MM.1S (cell line): ENCODE measurements around the gene SLC25A22.

Experiments used
- DNase-seq: peaks from one replicate; pipeline ENCODE4 v3.0.0-alpha.2; 2015
- H2AFZ ChIP-seq: fragments of 300-600 bp; sonication (generic); 2 replicates; pipeline ENCODE4 v1.6.0; 2016; ENCODE audit warnings: antibody characterized with exemption, low read length
- H3F3A ChIP-seq: fragments of 300-600 bp; sonication (generic); 2 replicates; pipeline ENCODE4 v1.6.1; 2016; ENCODE audit warnings: mild to moderate bottlenecking, antibody characterized with exemption, low read length, moderate library complexity, mixed read lengths; ENCODE audit not compliant: insufficient read depth
- H3K27ac ChIP-seq: fragments of 300-600 bp; sonication (generic); 2 replicates; pipeline ENCODE4 v1.5.1; 2016; ENCODE audit warnings: mild to moderate bottlenecking, low read length
- H3K27me3 ChIP-seq: fragments of 300-600 bp; sonication (generic); replicated peaks from 2 replicates; pipeline ENCODE4 v1.6.0; 2016; ENCODE audit warnings: low read length; ENCODE audit not compliant: insufficient read depth
- H3K36me3 ChIP-seq: fragments of 300-600 bp; sonication (generic); replicated peaks from 2 replicates; pipeline ENCODE4 v1.6.1; 2016; ENCODE audit warnings: mild to moderate bottlenecking, low read length, mixed read lengths; ENCODE audit not compliant: insufficient read depth
- H3K4me1 ChIP-seq: fragments of 300-600 bp; sonication (generic); 2 replicates; pipeline ENCODE4 v1.6.1; 2016; ENCODE audit warnings: low read length, mixed read lengths
- H3K4me2 ChIP-seq: fragments of 300-600 bp; sonication (generic); 2 replicates; pipeline ENCODE4 v1.6.0; 2016; ENCODE audit warnings: low read depth, low read length
- H3K4me3 ChIP-seq: fragments of 300-600 bp; sonication (generic); 2 replicates; pipeline ENCODE4 v1.5.1; 2016; ENCODE audit warnings: low read length, mixed read lengths
- H3K79me2 ChIP-seq: fragments of 300-600 bp; sonication (generic); 2 replicates; pipeline ENCODE4 v1.6.1; 2016; ENCODE audit warnings: mixed run types, low read length, mixed read lengths
- H3K9ac ChIP-seq: fragments of 300-600 bp; sonication (generic); 2 replicates; pipeline ENCODE4 v1.6.1; 2016; ENCODE audit warnings: low read length, mixed read lengths
- H3K9me2 ChIP-seq: fragments of 300-600 bp; sonication (generic); replicated peaks from 2 replicates; pipeline ENCODE4 v1.6.1; 2016; ENCODE audit warnings: mild to moderate bottlenecking, low read length, mixed read lengths; ENCODE audit not compliant: insufficient read depth
- H3K9me3 ChIP-seq: fragments of 300-600 bp; sonication (generic); replicated peaks from 2 replicates; pipeline ENCODE4 v1.6.1; 2016; ENCODE audit warnings: mild to moderate bottlenecking, low read length, mixed read lengths; ENCODE audit not compliant: insufficient read depth
- H4K20me1 ChIP-seq: fragments of 300-600 bp; sonication (generic); 2 replicates; pipeline ENCODE4 v1.6.1; 2016; ENCODE audit warnings: mild to moderate bottlenecking, low read length, moderate library complexity, mixed read lengths; ENCODE audit not compliant: insufficient read depth
- CTCF ChIP-seq: fragments of 300-600 bp; sonication (generic); IDR thresholded peaks from 2 replicates; pipeline ENCODE4 v1.5.1; 2016; ENCODE audit warnings: antibody characterized with exemption, low read length, mixed read lengths
- EZH2 ChIP-seq: fragments of 300-600 bp; sonication (generic); optimal IDR thresholded peaks from 2 replicates; pipeline ENCODE3; 2017; ENCODE audit warnings: low read depth, mild to moderate bottlenecking, antibody characterized with exemption, low read length, mixed read lengths
- EZH2phosphoT487 ChIP-seq: fragments of 300-600 bp; sonication (generic); IDR thresholded peaks from 2 replicates; pipeline ENCODE4 v1.6.1; 2018; ENCODE audit warnings: antibody characterized with exemption, low read length

Gene SLC25A22

GRCh38 chr11:825366-826226 is 27.5 kb upstream of the SLC25A22 start:
- H3K27ac ChIP-seq, result no peak overlapping the region
- H3K4me3 ChIP-seq, result no peak overlapping the region
- no peak overlapping the region for H3K9ac ChIP-seq
- H3K79me2 ChIP-seq, result peaks cover 11% of the 10 kb centered on the region
- peaks cover 22% of the 10 kb centered on the region for H3K4me1 ChIP-seq
- H3K9me2 ChIP-seq, result no peaks in the 10 kb centered on the region
- H2AFZ ChIP-seq, result no peak overlapping the region
- peaks cover 11% of the 10 kb centered on the region for H3K27me3 ChIP-seq
- no peaks in the 10 kb centered on the region for H3K9me3 ChIP-seq
- no peak for DNase-seq
- peaks cover 8% of the 10 kb centered on the region for H3F3A ChIP-seq
- H3K36me3 ChIP-seq, result no peaks in the 10 kb centered on the region
- no peaks in the 10 kb centered on the region for H4K20me1 ChIP-seq
- no peak for TF ChIP-seq EZH2
- no peak for TF ChIP-seq EZH2phosphoT487
- no peak for TF ChIP-seq CTCF
- no peak overlapping the region for H3K4me2 ChIP-seq

GRCh38 chr11:824942-825341 is 26.9 kb upstream of the SLC25A22 start:
- Histone ChIP-seq H3K27me3 (peaks cover 11% of the 10 kb centered on the region), H3K9me3 (no peaks in the 10 kb centered on the region), H3K79me2 (peaks cover 17% of the 10 kb centered on the region), H3F3A (peaks cover 8% of the 10 kb centered on the region), H3K27ac (no peak overlapping the region), H3K4me3 (no peak overlapping the region), H4K20me1 (no peaks in the 10 kb centered on the region), H3K36me3 (no peaks in the 10 kb centered on the region), H3K9ac (no peak overlapping the region), H3K9me2 (no peaks in the 10 kb centered on the region), H3K4me1 (peaks cover 21% of the 10 kb centered on the region), H3K4me2 (no peak overlapping the region), H2AFZ (no peak overlapping the region)
- no peak for TF ChIP-seq EZH2
- TF ChIP-seq EZH2phosphoT487, result no peak
- TF ChIP-seq CTCF, result no peak
- DNase-seq, result no peak

GRCh38 chr11:824292-824880 is 26.3 kb upstream of the SLC25A22 start:
- no peak for DNase-seq
- no peaks in the 10 kb centered on the region for H3K36me3 ChIP-seq
- peaks cover 5% of the 10 kb centered on the region for H3K27me3 ChIP-seq
- H3K4me2 ChIP-seq, result no peak overlapping the region
- no peaks in the 10 kb centered on the region for H4K20me1 ChIP-seq
- H3K9me2 ChIP-seq, result no peaks in the 10 kb centered on the region
- peaks cover 10% of the 10 kb centered on the region for H3F3A ChIP-seq
- peaks cover 17% of the 10 kb centered on the region for H3K79me2 ChIP-seq
- H3K4me1 ChIP-seq, result peaks cover 15% of the 10 kb centered on the region
- H3K27ac ChIP-seq, result no peak overlapping the region
- no peak for TF ChIP-seq EZH2
- no peak for TF ChIP-seq CTCF
- no peak for TF ChIP-seq EZH2phosphoT487
- H2AFZ ChIP-seq, result no peak overlapping the region
- no peak overlapping the region for H3K9ac ChIP-seq
- H3K4me3 ChIP-seq, result no peak overlapping the region
- H3K9me3 ChIP-seq, result no peaks in the 10 kb centered on the region
